ENCODE data around the gene ARRB1.

- TF ChIP-seq POLR2A (IDR thresholded peaks at IDR 0.05; ENCODE audit: borderline replicate concordance, extremely low read depth, insufficient read depth, insufficient read length) (no peak), CTCF (IDR thresholded peaks at IDR 0.05 in 2 of 3, conservative IDR thresholded peaks at IDR 0.05 in 1 of 3; ENCODE audit: borderline replicate concordance in 1 of 3, insufficient read depth in 1 of 3, low read depth in 2 of 3, low read length in 2 of 3) (no peak), RAD21 (IDR thresholded peaks at IDR 0.05; ENCODE audit: low read depth) (no peak), ZBTB33 (IDR thresholded peaks at IDR 0.05; ENCODE audit: extremely low read depth, insufficient replicate concordance, low read length) (no peak), ZFX (IDR thresholded peaks at IDR 0.05) (no peak), TCF7L2 (IDR thresholded peaks at IDR 0.05; ENCODE audit: borderline replicate concordance, extremely low read depth, insufficient read depth, insufficient read length) (no peak), FOSL1 (IDR thresholded peaks at IDR 0.05; ENCODE audit: low read depth) (no peak), MAX (IDR thresholded peaks at IDR 0.05) (no peak), POLR2AphosphoS5 (IDR thresholded peaks at IDR 0.05; ENCODE audit: low read depth, low read length) (no peak)
Observed at GRCh38 chr11:75305452-75305851, 46.0 kb downstream of the ARRB1 start.
